Measurements from ENCODE around the gene SAPCD1. TPM values are rescaled to one million over a fixed set of nuclear protein-coding genes. Genes with fewer than 3 reads are reported as not detected.
A peak's percentile ranks its signal among the peaks of the same experiment; 100 is the strongest.

Gene SAPCD1
- total and polyA plus RNA-seq, 10 of the 15 experiments (the other 5 are each of a cell fraction or from before 2014, with no cell fraction given): 1.6 to 13.0 (median 5.4) TPM

DNA sequence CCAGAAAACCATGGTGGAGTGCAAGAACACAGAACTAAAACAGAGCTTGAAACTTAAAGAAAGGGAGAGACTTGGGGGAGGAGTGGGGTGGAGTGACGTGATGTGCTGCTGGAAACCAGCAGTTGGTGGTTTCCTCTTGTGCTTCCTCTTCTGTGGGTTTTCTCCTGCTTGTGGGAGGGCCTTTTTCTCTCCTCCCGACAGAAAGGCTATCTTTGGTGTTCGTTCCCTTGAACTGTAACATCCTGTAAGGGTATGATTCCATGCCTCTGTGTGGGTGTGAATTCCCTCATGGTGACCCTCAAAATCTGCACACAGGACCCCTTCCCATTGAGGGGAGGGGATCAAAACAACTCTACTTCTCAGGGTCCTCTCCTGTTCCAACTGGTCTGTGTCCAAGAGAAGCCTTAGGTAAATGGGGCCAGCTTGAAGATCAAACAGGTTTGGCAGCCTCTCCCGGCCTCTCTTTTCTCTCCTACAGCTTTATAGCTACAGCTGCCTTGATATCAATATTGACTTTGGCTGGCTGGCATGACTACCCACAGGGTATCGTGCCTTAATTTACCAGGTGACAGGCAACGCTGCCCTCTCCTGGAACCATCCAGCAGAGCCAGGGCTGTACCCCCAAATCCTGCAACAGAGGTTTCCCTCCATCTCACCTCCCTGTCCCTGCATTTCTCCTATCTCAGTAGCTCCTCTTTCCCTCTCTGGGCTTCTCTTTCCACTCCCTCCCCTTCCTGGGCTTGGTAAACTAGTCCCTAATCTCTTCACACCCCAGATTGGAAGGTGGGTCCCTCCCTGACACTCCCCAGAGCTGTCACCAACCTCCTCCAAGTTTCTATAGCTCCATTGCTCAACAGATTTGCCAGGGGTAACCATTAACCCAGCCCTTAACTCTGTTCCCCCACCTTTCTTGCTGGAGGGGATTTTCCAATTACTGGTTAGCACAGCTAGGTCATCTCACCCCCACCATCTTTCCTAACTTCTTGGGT lies 24.2 kb upstream of the SAPCD1 start (continued):
- TF ChIP-seq RFX5 (IDR thresholded peaks at IDR 0.05; ENCODE audit: low read depth, low read length): no peak
- peak; percentile 84 for TF ChIP-seq SMARCA5 (IDR thresholded peaks at IDR 0.05)
- TF ChIP-seq RCOR1 (conservative IDR thresholded peaks at IDR 0.05; ENCODE audit: low read depth, low read length): no peak
- no peak for TF ChIP-seq CBX3 (IDR thresholded peaks at IDR 0.05; ENCODE audit: borderline replicate concordance, low read depth)
- TF ChIP-seq ESRRA (IDR thresholded peaks at IDR 0.05; ENCODE audit: low read length): no peak
- TF ChIP-seq YY1 (IDR thresholded peaks at IDR 0.05; ENCODE audit: low read depth, low read length): no peak
- TF ChIP-seq JUND (IDR thresholded peaks at IDR 0.05; ENCODE audit: low read depth, low read length): no peak
- 0 out of 3 replicates have a peak, but pooled peaks of 1 of the 2 experiments have one; percentile 51 for TF ChIP-seq EGR1 (IDR thresholded peaks at IDR 0.05; ENCODE audit: borderline replicate concordance in 1 of 2, low read depth in 2 of 2, low read length in 2 of 2)
- TF ChIP-seq IKZF1 (conservative IDR thresholded peaks at IDR 0.05): peak; percentile 98
- peak; percentile 73 for TF ChIP-seq CBFB (IDR thresholded peaks at IDR 0.05; ENCODE audit: low read depth)
- TF ChIP-seq, protein P1, sequence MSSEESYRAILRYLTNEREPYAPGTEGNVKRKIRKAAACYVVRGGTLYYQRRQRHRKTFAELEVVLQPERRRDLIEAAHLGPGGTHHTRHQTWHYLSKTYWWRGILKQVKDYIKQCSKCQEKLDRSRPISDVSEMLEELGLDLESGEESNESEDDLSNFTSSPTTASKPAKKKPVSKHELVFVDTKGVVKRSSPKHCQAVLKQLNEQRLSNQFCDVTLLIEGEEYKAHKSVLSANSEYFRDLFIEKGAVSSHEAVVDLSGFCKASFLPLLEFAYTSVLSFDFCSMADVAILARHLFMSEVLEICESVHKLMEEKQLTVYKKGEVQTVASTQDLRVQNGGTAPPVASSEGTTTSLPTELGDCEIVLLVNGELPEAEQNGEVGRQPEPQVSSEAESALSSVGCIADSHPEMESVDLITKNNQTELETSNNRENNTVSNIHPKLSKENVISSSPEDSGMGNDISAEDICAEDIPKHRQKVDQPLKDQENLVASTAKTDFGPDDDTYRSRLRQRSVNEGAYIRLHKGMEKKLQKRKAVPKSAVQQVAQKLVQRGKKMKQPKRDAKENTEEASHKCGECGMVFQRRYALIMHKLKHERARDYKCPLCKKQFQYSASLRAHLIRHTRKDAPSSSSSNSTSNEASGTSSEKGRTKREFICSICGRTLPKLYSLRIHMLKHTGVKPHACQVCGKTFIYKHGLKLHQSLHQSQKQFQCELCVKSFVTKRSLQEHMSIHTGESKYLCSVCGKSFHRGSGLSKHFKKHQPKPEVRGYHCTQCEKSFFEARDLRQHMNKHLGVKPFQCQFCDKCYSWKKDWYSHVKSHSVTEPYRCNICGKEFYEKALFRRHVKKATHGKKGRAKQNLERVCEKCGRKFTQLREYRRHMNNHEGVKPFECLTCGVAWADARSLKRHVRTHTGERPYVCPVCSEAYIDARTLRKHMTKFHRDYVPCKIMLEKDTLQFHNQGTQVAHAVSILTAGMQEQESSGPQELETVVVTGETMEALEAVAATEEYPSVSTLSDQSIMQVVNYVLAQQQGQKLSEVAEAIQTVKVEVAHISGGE (CRISPR knock-in tag; IDR thresholded peaks at IDR 0.05): no peak
- no peak for TF ChIP-seq MTA3 (IDR thresholded peaks at IDR 0.05; ENCODE audit: borderline replicate concordance, low read length)
- 0 out of 2 replicates have a peak, but pooled peaks have one; percentile 5 for TF ChIP-seq RAD21 (IDR thresholded peaks at IDR 0.05; ENCODE audit: insufficient read depth, low read depth, low read length)
- no peak for TF ChIP-seq RELA (IDR thresholded peaks at IDR 0.05; ENCODE audit: borderline replicate concordance, partially characterized antibody)
- no peak for TF ChIP-seq SRF (IDR thresholded peaks at IDR 0.05; ENCODE audit: low read depth in 2 of 2, low read length in 2 of 2)
- peak; percentile 60 for TF ChIP-seq POLR2AphosphoS5 (IDR thresholded peaks at IDR 0.05; ENCODE audit: low read length)
- no peak for TF ChIP-seq IRF3 (IDR thresholded peaks at IDR 0.05)
- TF ChIP-seq MXI1 (IDR thresholded peaks at IDR 0.05; ENCODE audit: low read depth, low read length): no peak; the same call in 1 of the 2 replicates
- TF ChIP-seq ZZZ3 (IDR thresholded peaks at IDR 0.05; ENCODE audit: control insufficient read depth, insufficient read length, low read depth): no peak
- TF ChIP-seq SUZ12 (IDR thresholded peaks at IDR 0.05; ENCODE audit: unreplicated experiment): no peak
- TF ChIP-seq POLR2A (IDR thresholded peaks at IDR 0.05; ENCODE audit: low read depth, low read length): peak; percentile 50
- TF ChIP-seq ZBED1 (IDR thresholded peaks at IDR 0.05; ENCODE audit: borderline replicate concordance): peak; percentile 79; the same call in 1 of the 2 replicates
- TF ChIP-seq SIX5 (IDR thresholded peaks at IDR 0.05; ENCODE audit: low read depth, low read length, severe bottlenecking): no peak
- no peak for TF ChIP-seq USF2 (IDR thresholded peaks at IDR 0.05; ENCODE audit: borderline replicate concordance, low read depth, low read length)
- TF ChIP-seq SP1 (IDR thresholded peaks at IDR 0.05; ENCODE audit: low read depth, low read length): peak; percentile 39
- TF ChIP-seq TAF1 (IDR thresholded peaks at IDR 0.05; ENCODE audit: borderline replicate concordance, low read depth, low read length): no peak
- peak; percentile 89 for TF ChIP-seq MYB (IDR thresholded peaks at IDR 0.05; ENCODE audit: borderline replicate concordance, low read depth, low read length)

Measured in GM12878 (cell line).